HepG2 (cell line): ENCODE results near the gene CFAP100. TPM values are rescaled to one million over a fixed set of nuclear protein-coding genes. Genes with fewer than 3 reads are reported as not detected.

ENCODE experiments used
- CREB3 ChIP-seq: sonication (generic); formaldehyde crosslinking; IDR thresholded peaks from 2 replicates; pipeline ENCODE4 v1.5.0; 2020; ENCODE audit warnings: missing genetic modification reagents
- FOXO1 ChIP-seq: sonication (generic); formaldehyde crosslinking; IDR thresholded peaks from 2 replicates; pipeline ENCODE4 v1.4.0; 2020; ENCODE audit warnings: missing genetic modification reagents
- GZF1 ChIP-seq: sonication (generic); formaldehyde crosslinking; IDR thresholded peaks from 2 replicates; pipeline ENCODE4 v1.5.1; 2020; ENCODE audit warnings: mild to moderate bottlenecking, missing genetic modification reagents
- HNRNPUL1 ChIP-seq: fragments of 200-400 bp; formaldehyde crosslinking; IDR thresholded peaks from 2 replicates; pipeline ENCODE4 v1.6.1; 2017; ENCODE audit warnings: low read depth, mild to moderate bottlenecking, low read length, moderate library complexity
- MTERF4 ChIP-seq: sonication (generic); formaldehyde crosslinking; IDR thresholded peaks from 2 replicates; pipeline ENCODE4 v1.8.0; 2023; ENCODE audit warnings: mild to moderate bottlenecking, missing genetic modification reagents
- MXI1 ChIP-seq: IDR thresholded peaks from 3 replicates; pipeline ENCODE4 v1.6.1; 2012; ENCODE audit warnings: low read depth, low read length, inconsistent platforms, borderline replicate concordance
- PCBP1 ChIP-seq: fragments of 200-400 bp; formaldehyde crosslinking; IDR thresholded peaks from 2 replicates; pipeline ENCODE4 v1.6.1; 2017; ENCODE audit warnings: mild to moderate bottlenecking, low read depth, low read length, borderline replicate concordance
- PRDM15 ChIP-seq: sonication (generic); formaldehyde crosslinking; IDR thresholded peaks from 2 replicates; pipeline ENCODE4 v1.4.0; 2020; ENCODE audit warnings: missing genetic modification reagents
- SALL1 ChIP-seq: sonication (generic); formaldehyde crosslinking; IDR thresholded peaks from 2 replicates; pipeline ENCODE4 v1.8.0; 2022; ENCODE audit warnings: mild to moderate bottlenecking, missing genetic modification reagents
- ZFX ChIP-seq: sonication (generic); formaldehyde crosslinking; IDR thresholded peaks from 2 replicates; pipeline ENCODE4 v1.4.0; 2020; ENCODE audit warnings: mild to moderate bottlenecking, low read depth, missing genetic modification reagents, moderate library complexity
- ZNF329 ChIP-seq: sonication (generic); formaldehyde crosslinking; IDR thresholded peaks from 2 replicates; pipeline ENCODE4 v1.9.0; 2021; ENCODE audit warnings: low read depth, mild to moderate bottlenecking, missing genetic modification reagents
- ZNF34 ChIP-seq: sonication (generic); formaldehyde crosslinking; IDR thresholded peaks from 2 replicates; pipeline ENCODE4 v1.4.0; 2020; ENCODE audit warnings: mild to moderate bottlenecking, missing genetic modification reagents, borderline replicate concordance
- ZNF441 ChIP-seq: sonication (generic); formaldehyde crosslinking; IDR thresholded peaks from 2 replicates; pipeline ENCODE4 v1.7.0; 2021; ENCODE audit warnings: missing genetic modification reagents, borderline replicate concordance
- ZNF484 ChIP-seq: sonication (generic); formaldehyde crosslinking; IDR thresholded peaks from 2 replicates; pipeline ENCODE4 v1.5.1; 2020; ENCODE audit warnings: mild to moderate bottlenecking, low read depth, missing genetic modification reagents, borderline replicate concordance
- ZNF605 ChIP-seq: sonication (generic); formaldehyde crosslinking; IDR thresholded peaks from 2 replicates; pipeline ENCODE4 v1.8.0; 2022; ENCODE audit warnings: mild to moderate bottlenecking, missing genetic modification reagents
- ZNF75D ChIP-seq: sonication (generic); formaldehyde crosslinking; IDR thresholded peaks from 2 replicates; pipeline ENCODE4 v1.8.1; 2023; ENCODE audit warnings: missing genetic modification reagents, mild to moderate bottlenecking, borderline replicate concordance
- ZNF775 ChIP-seq: sonication (generic); formaldehyde crosslinking; IDR thresholded peaks from 2 replicates; pipeline ENCODE4 v1.4.0; 2020; ENCODE audit warnings: missing genetic modification reagents, mild to moderate bottlenecking, moderate library complexity, borderline replicate concordance
- ZSCAN20 ChIP-seq: sonication (generic); formaldehyde crosslinking; IDR thresholded peaks from 2 replicates; pipeline ENCODE4 v1.4.0; 2020; ENCODE audit warnings: missing genetic modification reagents, mild to moderate bottlenecking, borderline replicate concordance
- polyA plus RNA-seq, 8 experiments: library from polyadenylated mRNA; depleted of rRNA in 3 of 8; stranded (reverse) in 7 of 8; unstranded in 1 of 8; fragments of >200 nt; fragmentation: Illumina TruSeq in 4 of 8; extraction: Trizol in 4 of 8; gene quantifications; 2 replicates each; pipeline versions ENCODE4 v1.2.1 to v1.2.3, GENCODE V29; 2011 to 2016; ENCODE audit warnings: low read depth in 4 of 8, missing spikeins in 1 of 8, mixed read lengths in 1 of 8; ENCODE audit not compliant: insufficient read depth in 1 of 8
- total RNA-seq, 5 experiments: library from RNA; depleted of rRNA; stranded (reverse); fragments of >200 nt; fragmentation: Illumina TruSeq; extraction: Trizol; gene quantifications; 2 replicates each; pipeline ENCODE4 v1.2.3, GENCODE V29; 2016; ENCODE audit warnings: low read depth in 1 of 5
- TF ChIP-seq, protein P1 (sequence below): sonication (generic); formaldehyde crosslinking; IDR thresholded peaks from 2 replicates; pipeline ENCODE4 v1.4.0; 2020; ENCODE audit warnings: missing genetic modification reagents, borderline replicate concordance

Gene CFAP100
- total and polyA plus RNA-seq, 2 of the 13 experiments (the other 11 are each of a cell fraction or from before 2014, with no cell fraction given) = 0.32 TPM; not detected in 1

- TF ChIP-seq SALL1 (CRISPR knock-in tag) (peak; percentile 21; the same call in 1 of the 2 replicates), CREB3 (CRISPR knock-in tag) (no peak), HNRNPUL1 (no peak), MTERF4 (CRISPR knock-in tag) (no peak), ZNF605 (CRISPR knock-in tag) (0 out of 2 replicates have a peak, but pooled peaks have one; percentile 58), PCBP1 (no peak), ZNF75D (CRISPR knock-in tag) (no peak), ZNF775 (CRISPR knock-in tag) (no peak), ZFX (0 out of 2 replicates have a peak, but pooled peaks have one; percentile 7), MXI1 (peak; percentile 38; the same call in 1 of the 3 replicates), ZNF34 (CRISPR knock-in tag) (no peak), PRDM15 (CRISPR knock-in tag) (no peak), ZSCAN20 (CRISPR knock-in tag) (no peak), ZNF441 (CRISPR knock-in tag) (no peak), ZNF484 (CRISPR knock-in tag) (no peak), ZNF329 (no peak), FOXO1 (CRISPR knock-in tag) (no peak), GZF1 (CRISPR knock-in tag) (peak; percentile 100)
- TF ChIP-seq, protein P1, sequence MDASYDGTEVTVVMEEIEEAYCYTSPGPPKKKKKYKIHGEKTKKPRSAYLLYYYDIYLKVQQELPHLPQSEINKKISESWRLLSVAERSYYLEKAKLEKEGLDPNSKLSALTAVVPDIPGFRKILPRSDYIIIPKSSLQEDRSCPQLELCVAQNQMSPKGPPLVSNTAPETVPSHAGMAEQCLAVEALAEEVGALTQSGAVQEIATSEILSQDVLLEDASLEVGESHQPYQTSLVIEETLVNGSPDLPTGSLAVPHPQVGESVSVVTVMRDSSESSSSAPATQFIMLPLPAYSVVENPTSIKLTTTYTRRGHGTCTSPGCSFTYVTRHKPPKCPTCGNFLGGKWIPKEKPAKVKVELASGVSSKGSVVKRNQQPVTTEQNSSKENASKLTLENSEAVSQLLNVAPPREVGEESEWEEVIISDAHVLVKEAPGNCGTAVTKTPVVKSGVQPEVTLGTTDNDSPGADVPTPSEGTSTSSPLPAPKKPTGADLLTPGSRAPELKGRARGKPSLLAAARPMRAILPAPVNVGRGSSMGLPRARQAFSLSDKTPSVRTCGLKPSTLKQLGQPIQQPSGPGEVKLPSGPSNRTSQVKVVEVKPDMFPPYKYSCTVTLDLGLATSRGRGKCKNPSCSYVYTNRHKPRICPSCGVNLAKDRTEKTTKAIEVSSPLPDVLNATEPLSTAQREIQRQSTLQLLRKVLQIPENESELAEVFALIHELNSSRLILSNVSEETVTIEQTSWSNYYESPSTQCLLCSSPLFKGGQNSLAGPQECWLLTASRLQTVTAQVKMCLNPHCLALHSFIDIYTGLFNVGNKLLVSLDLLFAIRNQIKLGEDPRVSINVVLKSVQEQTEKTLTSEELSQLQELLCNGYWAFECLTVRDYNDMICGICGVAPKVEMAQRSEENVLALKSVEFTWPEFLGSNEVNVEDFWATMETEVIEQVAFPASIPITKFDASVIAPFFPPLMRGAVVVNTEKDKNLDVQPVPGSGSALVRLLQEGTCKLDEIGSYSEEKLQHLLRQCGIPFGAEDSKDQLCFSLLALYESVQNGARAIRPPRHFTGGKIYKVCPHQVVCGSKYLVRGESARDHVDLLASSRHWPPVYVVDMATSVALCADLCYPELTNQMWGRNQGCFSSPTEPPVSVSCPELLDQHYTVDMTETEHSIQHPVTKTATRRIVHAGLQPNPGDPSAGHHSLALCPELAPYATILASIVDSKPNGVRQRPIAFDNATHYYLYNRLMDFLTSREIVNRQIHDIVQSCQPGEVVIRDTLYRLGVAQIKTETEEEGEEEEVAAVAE (CRISPR knock-in tag) = no peak
Observed at GRCh38 chr3:126357295-126358037, 37.2 kb upstream of the CFAP100 start, which contains the start of gene KLF15 (continued).
